Measurements from ENCODE around the gene SEC22C.

The SEC22C gene

DNA sequence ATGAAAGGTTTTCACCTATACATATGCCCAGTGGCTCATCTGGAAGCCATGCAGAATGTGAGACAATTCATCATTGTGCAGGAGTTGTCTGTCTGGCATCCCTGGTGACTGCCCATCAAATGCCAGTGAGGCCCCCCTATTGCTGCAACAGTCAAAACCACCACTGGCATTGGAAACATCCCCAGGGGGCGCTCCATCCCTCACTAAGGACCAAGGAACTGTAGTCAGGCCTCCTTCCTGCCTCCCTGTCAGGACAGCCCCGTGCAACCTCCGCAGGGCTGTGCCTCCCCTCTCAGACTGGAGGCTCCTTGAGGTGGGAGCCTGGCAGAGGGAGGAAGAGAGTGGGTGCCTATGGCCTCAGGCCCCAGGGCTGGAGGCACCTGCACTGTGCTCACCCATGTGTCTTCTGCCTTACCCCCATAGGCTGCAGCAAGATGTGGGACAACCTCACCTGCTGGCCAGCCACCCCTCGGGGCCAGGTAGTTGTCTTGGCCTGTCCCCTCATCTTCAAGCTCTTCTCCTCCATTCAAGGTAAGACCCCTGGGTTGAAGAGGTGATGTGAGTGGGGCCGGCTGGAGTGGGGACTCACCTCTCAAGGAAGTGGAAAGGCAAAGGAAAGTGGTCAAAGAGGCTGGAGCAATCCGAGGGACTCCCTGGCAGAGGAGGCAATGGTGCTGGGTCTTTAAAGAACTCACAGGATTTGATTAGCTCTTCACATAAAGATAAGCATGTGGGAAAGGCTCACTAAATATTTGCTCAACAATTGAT is 62.8 kb downstream of the SEC22C start:
- no peak for DNase-seq (ENCODE audit: low read depth)

DNA sequence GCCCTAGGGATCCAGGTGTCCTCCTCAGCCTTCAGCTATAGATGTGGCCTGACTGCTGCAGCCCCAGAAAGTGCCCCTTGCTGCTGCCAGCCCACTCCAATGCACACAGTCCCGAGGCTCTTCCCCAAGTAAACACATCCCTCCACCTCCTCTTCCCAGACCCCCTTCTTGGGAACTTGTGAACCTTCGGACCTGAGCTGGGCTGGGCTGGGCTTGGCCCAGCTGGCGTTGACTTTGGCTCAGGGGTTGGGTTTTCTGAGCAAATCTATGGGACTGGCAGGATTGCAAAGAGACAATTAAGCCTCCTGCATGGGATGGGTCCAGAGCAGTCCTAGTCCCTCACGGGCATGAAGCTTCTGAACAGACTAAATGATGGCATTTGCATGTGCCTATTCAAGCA is 64.7 kb downstream of the SEC22C start:
- DNase-seq (ENCODE audit: low read depth): no peak
- Histone ChIP-seq H3K36me3 (ENCODE audit: control insufficient read depth, insufficient read depth, low read length, severe bottlenecking) (no peaks in the 10 kb centered on the region), H3K27me3 (replicated peaks; ENCODE audit: control insufficient read depth, insufficient read depth, low read length) (peaks cover 15% of the 10 kb centered on the region), H3K9me3 (ENCODE audit: control insufficient read depth, low read length) (no peaks in the 10 kb centered on the region), H3K4me3 (ENCODE audit: low read length) (no peak overlapping the region), H3K9ac (ENCODE audit: low read length) (no peak overlapping the region), H3K4me1 (ENCODE audit: control insufficient read depth, insufficient read depth, low read length) (no peaks in the 10 kb centered on the region)

More for the DNA sequence above, 62.8 kb downstream of the SEC22C start:
- no peak overlapping the region for H3K4me3 ChIP-seq (ENCODE audit: low read length)
- H3K36me3 ChIP-seq (ENCODE audit: control insufficient read depth, insufficient read depth, low read length, severe bottlenecking): no peaks in the 10 kb centered on the region
- H3K4me1 ChIP-seq (ENCODE audit: control insufficient read depth, insufficient read depth, low read length): no peaks in the 10 kb centered on the region
- H3K9me3 ChIP-seq (ENCODE audit: control insufficient read depth, low read length): no peaks in the 10 kb centered on the region
- no peak overlapping the region for H3K9ac ChIP-seq (ENCODE audit: low read length)
- peaks cover 10% of the 10 kb centered on the region for H3K27me3 ChIP-seq (replicated peaks; ENCODE audit: control insufficient read depth, insufficient read depth, low read length)

- no peaks in the 10 kb centered on the region for H3K9me3 ChIP-seq (ENCODE audit: control insufficient read depth, low read length)
- no peak overlapping the region for H3K9ac ChIP-seq (ENCODE audit: low read length)
- DNase-seq (ENCODE audit: low read depth): no peak
- H3K4me3 ChIP-seq (ENCODE audit: low read length): no peak overlapping the region
- peaks cover 3% of the 10 kb centered on the region for H3K4me1 ChIP-seq (ENCODE audit: control insufficient read depth, insufficient read depth, low read length)
- no peaks in the 10 kb centered on the region for H3K36me3 ChIP-seq (ENCODE audit: control insufficient read depth, insufficient read depth, low read length, severe bottlenecking)
- H3K27me3 ChIP-seq (replicated peaks; ENCODE audit: control insufficient read depth, insufficient read depth, low read length): peaks cover 15% of the 10 kb centered on the region
These were observed 65.3 kb downstream of the SEC22C start for GRCh38 chr3:42516443-42516842.

GRCh38 chr3:42515976-42516375 is 65.8 kb downstream of the SEC22C start:
- H3K9me3 ChIP-seq (ENCODE audit: control insufficient read depth, low read length): no peaks in the 10 kb centered on the region
- H3K36me3 ChIP-seq (ENCODE audit: control insufficient read depth, insufficient read depth, low read length, severe bottlenecking): no peaks in the 10 kb centered on the region
- H3K9ac ChIP-seq (ENCODE audit: low read length): no peak overlapping the region
- peaks cover 15% of the 10 kb centered on the region for H3K27me3 ChIP-seq (replicated peaks; ENCODE audit: control insufficient read depth, insufficient read depth, low read length)
- peaks cover 7% of the 10 kb centered on the region for H3K4me1 ChIP-seq (ENCODE audit: control insufficient read depth, insufficient read depth, low read length)
- H3K4me3 ChIP-seq (ENCODE audit: low read length): no peak overlapping the region
- no peak for DNase-seq (ENCODE audit: low read depth)

- no peaks in the 10 kb centered on the region for H3K36me3 ChIP-seq (ENCODE audit: control insufficient read depth, insufficient read depth, low read length, severe bottlenecking)
- H3K4me3 ChIP-seq (ENCODE audit: low read length): no peak overlapping the region
- H3K27me3 ChIP-seq (replicated peaks; ENCODE audit: control insufficient read depth, insufficient read depth, low read length): peaks cover 15% of the 10 kb centered on the region
- H3K9me3 ChIP-seq (ENCODE audit: control insufficient read depth, low read length): no peaks in the 10 kb centered on the region
- no peak for DNase-seq (ENCODE audit: low read depth)
- no peak overlapping the region for H3K9ac ChIP-seq (ENCODE audit: low read length)
- H3K4me1 ChIP-seq (ENCODE audit: control insufficient read depth, insufficient read depth, low read length): peaks cover 13% of the 10 kb centered on the region
These were observed 66.3 kb downstream of the SEC22C start for GRCh38 chr3:42515391-42515916.

- peaks cover 16% of the 10 kb centered on the region for H3K27me3 ChIP-seq (replicated peaks; ENCODE audit: control insufficient read depth, insufficient read depth, low read length)
- no peaks in the 10 kb centered on the region for H3K9me3 ChIP-seq (ENCODE audit: control insufficient read depth, low read length)
- no peak for DNase-seq (ENCODE audit: low read depth)
- H3K4me1 ChIP-seq (ENCODE audit: control insufficient read depth, insufficient read depth, low read length): peaks cover 15% of the 10 kb centered on the region
- H3K4me3 ChIP-seq (ENCODE audit: low read length): no peak overlapping the region
- H3K36me3 ChIP-seq (ENCODE audit: control insufficient read depth, insufficient read depth, low read length, severe bottlenecking): no peaks in the 10 kb centered on the region
- no peak overlapping the region for H3K9ac ChIP-seq (ENCODE audit: low read length)
These were observed 66.9 kb downstream of the SEC22C start for GRCh38 chr3:42514876-42515275.

- Histone ChIP-seq H3K4me3 (ENCODE audit: low read length) (no peak overlapping the region), H3K36me3 (ENCODE audit: control insufficient read depth, insufficient read depth, low read length, severe bottlenecking) (no peaks in the 10 kb centered on the region), H3K9me3 (ENCODE audit: control insufficient read depth, low read length) (no peaks in the 10 kb centered on the region), H3K4me1 (ENCODE audit: control insufficient read depth, insufficient read depth, low read length) (peaks cover 15% of the 10 kb centered on the region), H3K9ac (ENCODE audit: low read length) (no peak overlapping the region), H3K27me3 (replicated peaks; ENCODE audit: control insufficient read depth, insufficient read depth, low read length) (peaks cover 30% of the 10 kb centered on the region)
- DNase-seq (ENCODE audit: low read depth): no peak
These were observed 68.2 kb downstream of the SEC22C start for GRCh38 chr3:42513521-42513920.

DNA sequence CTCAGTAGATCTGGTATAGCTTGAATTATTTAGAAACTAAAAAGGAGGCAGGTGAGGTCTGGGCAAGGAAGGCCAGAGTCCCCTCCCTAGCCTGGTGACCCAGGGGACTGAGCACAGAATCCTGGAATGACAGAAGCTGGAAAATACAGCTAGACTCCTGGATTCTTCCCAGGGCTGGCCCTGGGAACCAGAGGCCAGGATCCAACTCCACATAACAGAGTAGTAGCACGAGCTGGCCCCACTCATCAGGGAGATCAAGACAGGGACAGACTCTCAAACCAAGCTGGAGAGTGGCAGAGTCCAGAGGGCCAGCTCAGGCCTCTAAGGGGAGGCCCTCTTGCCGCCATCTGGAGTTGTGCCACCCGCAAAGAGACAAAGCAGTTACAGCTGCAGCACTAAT is 68.6 kb downstream of the SEC22C start:
- Histone ChIP-seq H3K9me3 (ENCODE audit: control insufficient read depth, low read length) (no peaks in the 10 kb centered on the region), H3K9ac (ENCODE audit: low read length) (no peak overlapping the region), H3K27me3 (replicated peaks; ENCODE audit: control insufficient read depth, insufficient read depth, low read length) (peaks cover 34% of the 10 kb centered on the region), H3K4me1 (ENCODE audit: control insufficient read depth, insufficient read depth, low read length) (peaks cover 15% of the 10 kb centered on the region), H3K36me3 (ENCODE audit: control insufficient read depth, insufficient read depth, low read length, severe bottlenecking) (no peaks in the 10 kb centered on the region), H3K4me3 (ENCODE audit: low read length) (no peak overlapping the region)
- DNase-seq (ENCODE audit: low read depth): no peak

GRCh38 chr3:42511736-42512135 is 70.0 kb downstream of the SEC22C start:
- no peak overlapping the region for H3K4me3 ChIP-seq (ENCODE audit: low read length)
- H3K4me1 ChIP-seq (ENCODE audit: control insufficient read depth, insufficient read depth, low read length): peaks cover 15% of the 10 kb centered on the region
- H3K36me3 ChIP-seq (ENCODE audit: control insufficient read depth, insufficient read depth, low read length, severe bottlenecking): no peaks in the 10 kb centered on the region
- H3K27me3 ChIP-seq (replicated peaks; ENCODE audit: control insufficient read depth, insufficient read depth, low read length): peaks cover 31% of the 10 kb centered on the region
- no peak overlapping the region for H3K9ac ChIP-seq (ENCODE audit: low read length)
- no peak for DNase-seq (ENCODE audit: low read depth)
- no peaks in the 10 kb centered on the region for H3K9me3 ChIP-seq (ENCODE audit: control insufficient read depth, low read length)

DNA sequence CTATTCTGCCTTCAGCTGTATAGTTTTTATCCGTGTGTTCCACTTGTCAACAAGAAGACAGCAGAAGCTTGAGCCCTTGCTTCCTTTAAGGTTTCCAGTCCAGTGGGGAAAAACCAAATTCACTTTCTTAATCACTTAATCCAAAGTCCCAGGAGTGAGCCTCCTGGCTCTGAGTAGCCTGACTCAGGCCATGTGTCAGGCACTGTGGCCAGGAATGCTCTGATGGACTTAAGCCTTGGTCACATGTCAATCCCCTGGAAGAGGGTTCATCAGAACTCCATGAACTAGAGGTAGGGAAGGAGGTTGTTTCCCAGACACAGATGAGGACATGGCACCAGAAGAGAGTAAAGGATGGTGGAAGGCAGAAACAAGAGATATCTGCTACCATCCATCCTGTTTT is 70.6 kb downstream of the SEC22C start:
- H3K27me3 ChIP-seq (replicated peaks; ENCODE audit: control insufficient read depth, insufficient read depth, low read length): peaks cover 29% of the 10 kb centered on the region
- no peak for DNase-seq (ENCODE audit: low read depth)
- H3K9me3 ChIP-seq (ENCODE audit: control insufficient read depth, low read length): no peaks in the 10 kb centered on the region
- peaks cover 15% of the 10 kb centered on the region for H3K4me1 ChIP-seq (ENCODE audit: control insufficient read depth, insufficient read depth, low read length)
- H3K4me3 ChIP-seq (ENCODE audit: low read length): no peak overlapping the region
- no peaks in the 10 kb centered on the region for H3K36me3 ChIP-seq (ENCODE audit: control insufficient read depth, insufficient read depth, low read length, severe bottlenecking)
- H3K9ac ChIP-seq (ENCODE audit: low read length): no peak overlapping the region

GRCh38 chr3:42510325-42510724 is 71.4 kb downstream of the SEC22C start:
- Histone ChIP-seq H3K9ac (ENCODE audit: low read length) (no peak overlapping the region), H3K9me3 (ENCODE audit: control insufficient read depth, low read length) (no peaks in the 10 kb centered on the region), H3K4me1 (ENCODE audit: control insufficient read depth, insufficient read depth, low read length) (peaks cover 15% of the 10 kb centered on the region), H3K4me3 (ENCODE audit: low read length) (no peak overlapping the region), H3K36me3 (ENCODE audit: control insufficient read depth, insufficient read depth, low read length, severe bottlenecking) (no peaks in the 10 kb centered on the region), H3K27me3 (replicated peaks; ENCODE audit: control insufficient read depth, insufficient read depth, low read length) (peaks cover 30% of the 10 kb centered on the region)
- no peak for DNase-seq (ENCODE audit: low read depth)

- DNase-seq (ENCODE audit: low read depth): no peak
These were observed 72.7 kb downstream of the SEC22C start for GRCh38 chr3:42509111-42509510.

More at GRCh38 chr3:42509111-42509510, 72.7 kb downstream of the SEC22C start:
- H3K4me3 ChIP-seq (ENCODE audit: low read length): no peak overlapping the region
- H3K36me3 ChIP-seq (ENCODE audit: control insufficient read depth, insufficient read depth, low read length, severe bottlenecking): no peaks in the 10 kb centered on the region
- no peak overlapping the region for H3K9ac ChIP-seq (ENCODE audit: low read length)
- peaks cover 15% of the 10 kb centered on the region for H3K4me1 ChIP-seq (ENCODE audit: control insufficient read depth, insufficient read depth, low read length)
- H3K27me3 ChIP-seq (replicated peaks; ENCODE audit: control insufficient read depth, insufficient read depth, low read length): peaks cover 35% of the 10 kb centered on the region
- H3K9me3 ChIP-seq (ENCODE audit: control insufficient read depth, low read length): no peaks in the 10 kb centered on the region

All from adipocyte (in vitro differentiated cells).